Body of pancreas (tissue), 4 donors: ENCODE measurements around the gene GATB. TPM values are rescaled to one million over a fixed set of nuclear protein-coding genes. Genes with fewer than 3 reads are reported as not detected.

ENCODE experiments used
- ATAC-seq: fragments of 150-250 bp; one replicate; pipeline ENCODE4 v1.9.1; 2016
- DNase-seq, 4 donors: peaks; one replicate each; pipeline ENCODE4 v3.0.0-alpha.2; 2019
- H3K27ac ChIP-seq, 4 donors: fragments of 200-600 bp; sonication (generic); 1 replicate in 3 of 4; 2 replicates in 1 of 4; pipeline versions ENCODE4 v1.5.1 to v1.6.1; 2016 to 2019; ENCODE audit warnings: mild to moderate bottlenecking in 1 of 4, mixed read lengths in 1 of 4, moderate library complexity in 1 of 4
- H3K27me3 ChIP-seq, 2 donors: fragments of 200-600 bp; sonication (generic); one replicate each; pipeline ENCODE4 v1.6.0; 2016; ENCODE audit warnings: mild to moderate bottlenecking in 1 of 2
- H3K36me3 ChIP-seq, 2 donors: fragments of 200-600 bp; sonication (generic); replicated peaks in 1 of 2; 2 replicates each; pipeline ENCODE4 v1.5.1; 2016; ENCODE audit warnings: low read depth in 2 of 2; ENCODE audit not compliant: insufficient read depth in 1 of 2
- H3K4me1 ChIP-seq: fragments of 200-600 bp; sonication (generic); one replicate; pipeline ENCODE4 v1.6.0; 2016
- H3K4me3 ChIP-seq, 2 donors: fragments of 200-600 bp; sonication (generic); 1 replicate in 1 of 2; 2 replicates in 1 of 2; pipeline ENCODE4 v1.5.1; 2016 to 2019
- H3K9me3 ChIP-seq, 3 donors: fragments of 200-600 bp; sonication (generic); 1 replicate in 2 of 3; 2 replicates in 1 of 3; pipeline ENCODE4 v1.5.1; 2016
- POLR2A ChIP-seq, 3 donors: fragments of 450-650 bp; IDR thresholded peaks; one replicate each; pipeline ENCODE4 v1.6.1; 2016; ENCODE audit warnings: antibody characterized with exemption in 3 of 3, mild to moderate bottlenecking in 2 of 3
- WGBS, 2 donors: methylation state at CpG; one replicate each; pipeline ENCODE4 v1.1.5; 2017; 5-methylcytosine and 5-hydroxymethylcytosine counted together
- intact Hi-C: fragments of 100-400 bp; cut with DNase I; formaldehyde crosslinking; loops from one replicate; pipeline ENCODE4 v1.15.1; 2023
- total RNA-seq, 2 donors: library from RNA; depleted of rRNA; stranded (reverse); fragments of >200 nt; gene quantifications; one replicate each; pipeline ENCODE4 v1.1.0, GENCODE V29; 2016
- TF ChIP-seq, protein P1 (sequence below), 7 experiments: fragments of 450-650 bp in 4 of 7; fragments of 200-600 bp in 3 of 7; sonication (generic) in 3 of 7; IDR thresholded peaks; one replicate each; pipeline ENCODE4 v1.5.1; 2016 to 2019; ENCODE audit warnings: antibody characterized with exemption in 7 of 7

The GATB gene
- total RNA-seq, 2 donors from 2014 or later = 5.6 to 7.3 TPM

DNA sequence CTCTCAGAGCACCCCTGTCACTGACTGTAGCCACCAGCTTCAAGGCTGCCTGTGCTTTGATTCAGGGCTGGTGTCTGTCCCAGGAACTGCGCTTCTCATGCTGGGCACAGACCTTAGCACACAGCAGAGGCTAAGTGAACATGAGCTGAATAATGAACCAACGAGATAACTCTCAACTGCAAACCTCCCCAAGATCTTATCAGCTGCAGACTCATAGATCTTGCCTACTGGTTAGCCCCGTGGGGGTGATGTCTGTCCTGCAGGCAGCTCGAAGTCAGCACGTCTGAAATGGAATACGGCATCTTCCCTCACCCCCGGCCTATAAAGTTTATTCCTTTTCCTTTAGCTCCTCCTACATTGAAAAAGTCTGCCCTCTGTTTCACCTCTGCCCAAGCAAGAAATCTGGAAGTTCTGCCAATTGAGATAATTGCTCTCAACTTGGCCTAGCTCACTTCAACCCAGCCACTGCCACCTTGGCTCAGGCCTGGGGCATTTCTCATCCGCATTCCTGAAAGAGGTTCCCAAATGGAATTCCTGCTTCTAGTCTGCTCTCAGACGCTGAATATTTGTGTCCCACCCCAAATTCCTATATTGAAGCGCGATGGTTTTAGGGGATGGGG is 73.7 kb downstream of the GATB start:
- no peak overlapping the region for H3K27ac ChIP-seq
- DNase-seq = no peak
- H3K4me1 ChIP-seq = no peaks in the 10 kb centered on the region

DNA sequence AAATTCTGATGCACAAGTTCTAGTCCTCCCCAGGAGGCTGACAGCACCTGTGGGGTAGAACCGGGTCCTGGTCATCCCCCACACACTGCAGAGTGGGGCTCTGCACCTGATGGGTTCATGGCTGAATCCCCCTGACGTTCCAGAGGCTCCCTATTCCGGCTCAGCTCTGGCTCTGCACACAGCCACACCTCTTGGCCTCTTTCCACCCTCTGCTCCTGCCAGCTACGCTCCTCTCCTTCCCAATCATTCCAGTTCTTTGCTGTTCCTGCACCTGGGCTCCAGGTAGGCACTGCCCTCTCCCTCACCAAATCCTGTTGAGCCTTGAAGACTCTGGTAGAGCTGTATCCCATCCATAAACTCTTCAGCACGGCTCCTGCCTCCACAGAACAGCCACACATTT is 75.5 kb downstream of the GATB start:
- no peak for DNase-seq

More for the DNA sequence above, 73.7 kb downstream of the GATB start:
- 79 to 90% methylated on average over 11 of the region's 11 CpGs for WGBS, 2 donors
- TF ChIP-seq, protein P1, sequence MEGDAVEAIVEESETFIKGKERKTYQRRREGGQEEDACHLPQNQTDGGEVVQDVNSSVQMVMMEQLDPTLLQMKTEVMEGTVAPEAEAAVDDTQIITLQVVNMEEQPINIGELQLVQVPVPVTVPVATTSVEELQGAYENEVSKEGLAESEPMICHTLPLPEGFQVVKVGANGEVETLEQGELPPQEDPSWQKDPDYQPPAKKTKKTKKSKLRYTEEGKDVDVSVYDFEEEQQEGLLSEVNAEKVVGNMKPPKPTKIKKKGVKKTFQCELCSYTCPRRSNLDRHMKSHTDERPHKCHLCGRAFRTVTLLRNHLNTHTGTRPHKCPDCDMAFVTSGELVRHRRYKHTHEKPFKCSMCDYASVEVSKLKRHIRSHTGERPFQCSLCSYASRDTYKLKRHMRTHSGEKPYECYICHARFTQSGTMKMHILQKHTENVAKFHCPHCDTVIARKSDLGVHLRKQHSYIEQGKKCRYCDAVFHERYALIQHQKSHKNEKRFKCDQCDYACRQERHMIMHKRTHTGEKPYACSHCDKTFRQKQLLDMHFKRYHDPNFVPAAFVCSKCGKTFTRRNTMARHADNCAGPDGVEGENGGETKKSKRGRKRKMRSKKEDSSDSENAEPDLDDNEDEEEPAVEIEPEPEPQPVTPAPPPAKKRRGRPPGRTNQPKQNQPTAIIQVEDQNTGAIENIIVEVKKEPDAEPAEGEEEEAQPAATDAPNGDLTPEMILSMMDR (IDR thresholded peaks at IDR 0.05) = no peak
- TF ChIP-seq POLR2A (IDR thresholded peaks at IDR 0.05) = no peak
- Histone ChIP-seq H3K4me3 (no peak overlapping the region), H3K36me3 (no peaks in the 10 kb centered on the region), H3K9me3 (no peaks in the 10 kb centered on the region), H3K27me3 (no peaks in the 10 kb centered on the region)
- intact Hi-C loops = no loop called here
- no peak for ATAC-seq

DNA sequence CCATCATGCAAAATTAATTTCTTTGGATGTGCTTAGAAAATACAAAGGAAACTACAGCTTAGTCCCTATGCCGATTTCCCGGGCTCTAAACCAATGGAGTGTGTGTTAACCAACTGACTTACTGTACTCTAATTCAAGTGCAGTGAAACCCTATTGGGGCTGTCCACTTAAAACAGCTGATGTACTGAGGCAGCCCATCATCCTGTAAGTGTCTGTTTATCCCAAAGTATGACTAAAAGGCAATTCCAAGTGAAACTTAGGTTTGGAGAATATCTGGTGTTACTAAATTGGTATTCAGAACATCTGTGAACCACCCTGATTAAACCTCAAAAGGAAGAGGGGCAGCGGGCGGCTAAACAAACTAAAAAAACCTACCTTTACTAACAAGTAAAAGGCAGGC is 79.7 kb downstream of the GATB start:
- Histone ChIP-seq H3K36me3 (no peaks in the 10 kb centered on the region), H3K4me1 (no peaks in the 10 kb centered on the region), H3K4me3 (no peak overlapping the region), H3K27me3 (no peaks in the 10 kb centered on the region), H3K9me3 (no peaks in the 10 kb centered on the region), H3K27ac (no peak overlapping the region)
- TF ChIP-seq, protein P1 (IDR thresholded peaks at IDR 0.05) = no peak
- no peak for TF ChIP-seq POLR2A (IDR thresholded peaks at IDR 0.05)
- WGBS, 2 donors = 89 to 95% methylated on average over 4 of the region's 4 CpGs
- ATAC-seq (no peak), DNase-seq (no peak)
- intact Hi-C loops = no loop called here

More for the DNA sequence above, 75.5 kb downstream of the GATB start:
- no peak overlapping the region for H3K27ac ChIP-seq
- no peak overlapping the region for H3K4me3 ChIP-seq
- no peaks in the 10 kb centered on the region for H3K9me3 ChIP-seq
- TF ChIP-seq POLR2A (IDR thresholded peaks at IDR 0.05) = no peak
- TF ChIP-seq, protein P1 (IDR thresholded peaks at IDR 0.05) = no peak
- H3K36me3 ChIP-seq = no peaks in the 10 kb centered on the region
- intact Hi-C loops = no loop called here
- 68 to 77% methylated on average over 5 of the region's 5 CpGs for WGBS, 2 donors
- H3K4me1 ChIP-seq = no peaks in the 10 kb centered on the region
- H3K27me3 ChIP-seq = no peaks in the 10 kb centered on the region
- ATAC-seq = no peak

DNA sequence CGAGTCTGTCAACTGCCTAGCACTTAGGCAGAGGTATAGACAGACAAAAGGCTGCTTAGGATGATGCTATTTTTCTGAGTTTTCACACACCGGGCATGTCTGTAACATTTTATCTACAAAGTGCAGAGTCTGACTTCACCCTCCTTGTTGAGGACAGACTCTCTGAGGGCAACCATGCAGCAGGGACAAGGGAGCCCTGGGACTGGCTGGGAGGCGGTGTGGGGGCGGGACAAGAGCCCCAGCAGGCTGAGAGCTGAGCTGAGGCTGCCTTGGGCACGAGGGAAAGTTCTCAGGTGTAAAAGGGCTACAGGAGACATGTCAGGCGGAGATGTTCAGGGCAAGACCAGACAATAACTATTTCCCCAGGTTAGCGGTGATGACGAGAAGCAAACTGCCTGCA is 81.6 kb downstream of the GATB start:
- H3K27ac ChIP-seq = no peak overlapping the region
- 86 to 89% methylated on average over 8 of the region's 8 CpGs for whole genome bisulfite sequencing, 2 donors
- ATAC-seq (no peak), DNase-seq (no peak)
- intact Hi-C loops = no loop called here
- H3K4me1 ChIP-seq = peaks cover 9% of the 10 kb centered on the region
- no peaks in the 10 kb centered on the region for H3K36me3 ChIP-seq
- H3K9me3 ChIP-seq = no peaks in the 10 kb centered on the region
- H3K4me3 ChIP-seq = no peak overlapping the region
- no peaks in the 10 kb centered on the region for H3K27me3 ChIP-seq
- TF ChIP-seq POLR2A (IDR thresholded peaks at IDR 0.05) = no peak
- TF ChIP-seq, protein P1 (IDR thresholded peaks at IDR 0.05) = no peak
